Heart left ventricle (tissue), 13 donors: ENCODE data around the gene PTPRH.

Experiments used
- CTCF ChIP-seq, 12 donors: fragments of 200-600 bp; sonication (generic) in 4 of 12; IDR thresholded peaks; one replicate each; pipeline versions ENCODE4 v1.5.0 to v1.8.0; 2018 to 2022; ENCODE audit warnings: antibody characterized with exemption in 12 of 12, mild to moderate bottlenecking in 5 of 12
- POLR2A ChIP-seq, 2 donors: fragments of 450-650 bp; IDR thresholded peaks; one replicate each; pipeline ENCODE4 v1.6.1; 2017; ENCODE audit warnings: antibody characterized with exemption in 2 of 2, mild to moderate bottlenecking in 2 of 2, moderate library complexity in 2 of 2
- donor health status: ischemic (EF 13 %, LVEDD 7.1; RV severe dilation, severe dysfunction).
- donor health status: DM: no; HTN: yes; CAD: no.
- donor health status: DM: no; HTN: no; CAD: no.
- donor health status: ischemic (EF 25% LVEDD 6.9; RV normal size, moderate dysfunction).
- donor health status: ischemic (EF 25% LVEDD 5.7; RV mildly dilated, moderate dysfunction).
- donor health status: ischemic (EF 35%, LVEDD 5.7; RV mildly dilated, moderate dysfunction).
- donor health status: nonischemic (EF 11% LVEDD 7.7; RV severe dilation, severe dysfunction).
- donor health status: DM: yes; HTN: yes; CAD: no.
- donor health status: PGD.
- donor health status: ischemic (EF 29% LVEDD 5.4; RV normal size, mild dysfunction).
- donor health status: nonischemic (EF 23%, LVEDD 6.1; RV moderate dilation, normal function).

- no peak for TF ChIP-seq CTCF (IDR thresholded peaks at IDR 0.05)
- no peak for TF ChIP-seq POLR2A (IDR thresholded peaks at IDR 0.05)
Measured at GRCh38 chr19:55178781-55179599, 30.3 kb downstream of the PTPRH start.
